H1 (cell line): Measurements from ENCODE around the gene LENG9. TPM values are rescaled to one million over a fixed set of nuclear protein-coding genes. Genes with fewer than 3 reads are reported as not detected.

Experiments
- CTCF ChIA-PET: fragments of 300-600 bp; sonication (Branson Sonifier 250); formaldehyde crosslinking; loops from one replicate; lab custom pipeline; 2021; ENCODE audit not compliant: partially characterized antibody; lab: Charles Lee
- POLR2A ChIA-PET: fragments of 300-600 bp; sonication (Branson Sonifier 250); formaldehyde crosslinking; loops from one replicate; lab custom pipeline; 2021; ENCODE audit warnings: inconsistent platforms; ENCODE audit not compliant: partially characterized antibody; lab: Charles Lee
- DNase-seq, 2 experiments: peaks; one replicate each; pipeline versions ENCODE4 v3.0.0 to v3.0.0-alpha.2; 2010 to 2022; ENCODE audit warnings: low spot score in 2 of 2, low read depth in 1 of 2, mixed read lengths in 1 of 2
- FAIRE-seq: peaks from 2 replicates; lab custom pipeline; 2011; peaks lifted over from hg19 to GRCh38; lab: Jason Lieb, UNC
- H2AFZ ChIP-seq: 2 replicates; pipeline ENCODE4 v1.8.1; 2012; ENCODE audit warnings: low read length, inconsistent platforms
- H2AK5ac ChIP-seq: 2 replicates; pipeline ENCODE4 v1.6.1; 2013; ENCODE audit warnings: low read depth, low read length
- H2BK120ac ChIP-seq: replicated peaks from 2 replicates; pipeline ENCODE3; 2013; ENCODE audit warnings: low read depth, low read length, inconsistent platforms
- H2BK12ac ChIP-seq: 2 replicates; pipeline ENCODE4 v1.6.1; 2013; ENCODE audit warnings: low read depth, low read length
- H2BK15ac ChIP-seq: 2 replicates; pipeline ENCODE4 v1.6.1; 2013; ENCODE audit warnings: low read length
- H2BK20ac ChIP-seq: 2 replicates; pipeline ENCODE4 v1.6.1; 2013; ENCODE audit warnings: low read length
- H2BK5ac ChIP-seq: 2 replicates; pipeline ENCODE4 v1.6.1; 2013; ENCODE audit warnings: low read depth, low read length
- H3K14ac ChIP-seq: 2 replicates; pipeline ENCODE4 v1.6.1; 2013; ENCODE audit warnings: inconsistent platforms; ENCODE audit not compliant: insufficient read length
- H3K18ac ChIP-seq: 2 replicates; pipeline ENCODE4 v1.6.1; 2013; ENCODE audit warnings: low read length; ENCODE audit errors: extremely low read depth
- H3K23ac ChIP-seq: 2 replicates; pipeline ENCODE4 v1.6.1; 2013; ENCODE audit warnings: inconsistent platforms; ENCODE audit not compliant: insufficient read length
- H3K23me2 ChIP-seq: 2 replicates; pipeline ENCODE4 v1.6.1; 2013; ENCODE audit warnings: low read depth, low read length
- H3K27ac ChIP-seq: 2 replicates; pipeline ENCODE4 v1.6.1; 2011; ENCODE audit warnings: low read depth, low read length, inconsistent platforms
- H3K27me3 ChIP-seq, 4 experiments: replicated peaks in 1 of 4; 1 replicate in 1 of 4; 2 replicates in 3 of 4; pipeline versions ENCODE4 v1.6.1 to v1.8.1; 2011 to 2013; ENCODE audit warnings: low read length in 3 of 4, mild to moderate bottlenecking in 3 of 4, inconsistent platforms in 2 of 4, mixed read lengths in 2 of 4, moderate library complexity in 1 of 4; ENCODE audit not compliant: control insufficient read depth in 3 of 4, insufficient read depth in 3 of 4; ENCODE audit errors: extremely low read depth in 1 of 4
- H3K36me3 ChIP-seq, 4 experiments: 2 replicates each; pipeline versions ENCODE4 v1.6.1 to v1.8.1; 2011 to 2013; ENCODE audit warnings: mild to moderate bottlenecking in 4 of 4, low read length in 3 of 4, moderate library complexity in 2 of 4, control low read depth in 1 of 4, inconsistent platforms in 1 of 4; ENCODE audit not compliant: insufficient read depth in 4 of 4, control insufficient read depth in 2 of 4
- H3K4ac ChIP-seq: replicated peaks from 2 replicates; pipeline ENCODE3; 2013; ENCODE audit warnings: low read length, low read depth, mixed read lengths, inconsistent platforms; ENCODE audit not compliant: insufficient read length
- H3K4me1 ChIP-seq, 4 experiments: replicated peaks in 1 of 4; 1 replicate in 1 of 4; 2 replicates in 3 of 4; pipeline versions ENCODE4 v1.6.1 to v1.8.1; 2011 to 2013; ENCODE audit warnings: low read length in 3 of 4, inconsistent platforms in 2 of 4, mixed read lengths in 1 of 4; ENCODE audit not compliant: insufficient read depth in 4 of 4, control insufficient read depth in 3 of 4
- H3K4me2 ChIP-seq, 2 experiments: 2 replicates each; pipeline versions ENCODE4 v1.6.1 to v1.8.1; 2011 to 2013; ENCODE audit warnings: low read depth in 2 of 2, low read length in 2 of 2, control low read depth in 1 of 2, inconsistent platforms in 1 of 2, mild to moderate bottlenecking in 1 of 2; ENCODE audit not compliant: insufficient read depth in 1 of 2
- H3K4me3 ChIP-seq, 4 experiments: fragments of 200-600, 300-600 bp in 1 of 4; sonication (generic), shearing (Covaris generic), sonication (Bioruptor Twin) in 1 of 4; 2 replicates each; pipeline versions ENCODE4 v1.5.1 to v1.8.1; 2011 to 2016; ENCODE audit warnings: low read length in 4 of 4, low read depth in 3 of 4, control low read depth in 2 of 4, inconsistent platforms in 2 of 4, mild to moderate bottlenecking in 2 of 4, mixed read lengths in 1 of 4, moderate library complexity in 1 of 4; ENCODE audit not compliant: insufficient read depth in 2 of 4; ENCODE audit errors: extremely low read depth in 1 of 4
- H3K56ac ChIP-seq: replicated peaks from 2 replicates; pipeline ENCODE3; 2013; ENCODE audit warnings: low read depth, mild to moderate bottlenecking, mixed read lengths, low read length, inconsistent platforms; ENCODE audit not compliant: insufficient read length
- H3K79me1 ChIP-seq: 2 replicates; pipeline ENCODE4 v1.6.1; 2013; ENCODE audit warnings: low read depth, low read length, control low read depth
- H3K79me2 ChIP-seq, 2 experiments: 2 replicates each; pipeline versions ENCODE4 v1.6.1 to v1.8.1; 2012 to 2013; ENCODE audit warnings: low read length in 2 of 2, mild to moderate bottlenecking in 2 of 2, inconsistent platforms in 1 of 2; ENCODE audit not compliant: insufficient read depth in 2 of 2, control insufficient read depth in 1 of 2
- H3K9ac ChIP-seq, 4 experiments: replicated peaks in 1 of 4; 1 replicate in 1 of 4; 2 replicates in 3 of 4; pipeline versions ENCODE4 v1.6.1 to v1.8.1; 2011 to 2013; ENCODE audit warnings: low read depth in 3 of 4, low read length in 3 of 4, control low read depth in 2 of 4, mild to moderate bottlenecking in 2 of 4, moderate library complexity in 2 of 4, inconsistent platforms in 1 of 4; ENCODE audit errors: extremely low read depth in 1 of 4
- H3K9me3 ChIP-seq, 2 experiments: 2 replicates each; pipeline versions ENCODE4 v1.6.1 to v1.8.1; 2012 to 2013; ENCODE audit warnings: mild to moderate bottlenecking in 2 of 2, moderate library complexity in 2 of 2, control low read depth in 1 of 2, inconsistent platforms in 1 of 2, low read depth in 1 of 2, low read length in 1 of 2, mixed read lengths in 1 of 2; ENCODE audit not compliant: insufficient read depth in 2 of 2
- H4K20me1 ChIP-seq, 2 experiments: replicated peaks in 1 of 2; 2 replicates each; pipeline versions ENCODE3 to v1.8.1; 2011 to 2013; ENCODE audit warnings: inconsistent platforms in 2 of 2, low read length in 2 of 2, mild to moderate bottlenecking in 1 of 2; ENCODE audit not compliant: insufficient read depth in 2 of 2, control insufficient read depth in 1 of 2
- H4K5ac ChIP-seq: 2 replicates; pipeline ENCODE4 v1.6.1; 2013; ENCODE audit warnings: low read length, low read depth, mixed read lengths, inconsistent platforms; ENCODE audit not compliant: insufficient read length
- H4K8ac ChIP-seq: 2 replicates; pipeline ENCODE4 v1.8.0; 2013; ENCODE audit warnings: mild to moderate bottlenecking, moderate library complexity, low read length, inconsistent platforms; ENCODE audit not compliant: insufficient read depth; ENCODE audit errors: extremely low read depth
- H4K91ac ChIP-seq: replicated peaks from 2 replicates; pipeline ENCODE3; 2013; ENCODE audit warnings: low read length, mixed read lengths, inconsistent platforms; ENCODE audit not compliant: insufficient read length
- ASH2L ChIP-seq: fragments of 200-600, 300-600 bp; sonication (generic); IDR thresholded peaks from one replicate; pipeline ENCODE4 v1.7.1; 2017; ENCODE audit warnings: low read length
- CBX8 ChIP-seq: fragments of 300-800, 300-1000 bp; sonication (generic); IDR thresholded peaks from 2 replicates; pipeline ENCODE4 v1.7.1; 2016; ENCODE audit warnings: low read depth, low read length, borderline replicate concordance
- CEBPB ChIP-seq: IDR thresholded peaks from 2 replicates; pipeline ENCODE4 v1.6.1; 2012; ENCODE audit warnings: low read depth, low read length
- CTBP2 ChIP-seq: IDR thresholded peaks from 2 replicates; pipeline ENCODE4 v1.7.0; 2011; ENCODE audit warnings: borderline replicate concordance, mild to moderate bottlenecking, moderate library complexity, mixed read lengths, low read length; ENCODE audit not compliant: insufficient read depth, insufficient read length
- MAFK ChIP-seq: IDR thresholded peaks from 2 replicates; pipeline ENCODE4 v1.6.1; 2012; ENCODE audit warnings: low read depth, mild to moderate bottlenecking, improper control_type of control experiment, low read length
- RNF2 ChIP-seq: fragments of 200-900, 300-1000 bp; sonication (generic); IDR thresholded peaks from 2 replicates; pipeline ENCODE4 v1.7.1; 2016; ENCODE audit warnings: borderline replicate concordance, low read depth, mild to moderate bottlenecking, antibody characterized with exemption, low read length; ENCODE audit not compliant: poor library complexity, severe bottlenecking; ENCODE audit errors: missing control alignments
- SIN3A ChIP-seq, 2 experiments: IDR thresholded peaks in 1 of 2; conservative IDR thresholded peaks in 1 of 2; 2 replicates each; pipeline ENCODE4 v1.6.1; 2011 to 2012; ENCODE audit warnings: low read length in 2 of 2, improper control_type of control experiment in 1 of 2, low read depth in 1 of 2, mild to moderate bottlenecking in 1 of 2
- SIX5 ChIP-seq: IDR thresholded peaks from 2 replicates; pipeline ENCODE4 v1.6.1; 2011; ENCODE audit warnings: mild to moderate bottlenecking, low read depth, low read length
- SP2 ChIP-seq: IDR thresholded peaks from 2 replicates; pipeline ENCODE4 v1.6.1; 2012; ENCODE audit warnings: mild to moderate bottlenecking, low read length, inconsistent platforms
- WGBS, 2 experiments: shearing (Covaris generic) in 1 of 2; methylation state at CpG; one replicate each; pipeline versions ENCODE4 v1.1.6 to v1.1.7; 2013 to 2015; ENCODE audit warnings: low lambda C conversion rate in 2 of 2, mixed read lengths in 2 of 2, inconsistent platforms in 1 of 2, low coverage in 1 of 2, missing lambda C conversion rate in 1 of 2; ENCODE audit not compliant: insufficient replicate concordance in 2 of 2, insufficient coverage in 1 of 2, insufficient read length in 1 of 2; ENCODE audit errors: extremely low coverage in 1 of 2, missing lambda C conversion rate in 1 of 2; 5-methylcytosine and 5-hydroxymethylcytosine counted together
- polyA plus RNA-seq, 7 experiments: library from polyadenylated mRNA; depleted of rRNA in 3 of 7; stranded (reverse) in 5 of 7; unstranded in 2 of 7; fragments of >200 nt in 5 of 7; fragments of 200-250 nt in 2 of 7; gene quantifications; 1 replicate in 5 of 7; 2 replicates in 1 of 7; 4 replicates in 1 of 7; pipeline versions ENCODE4 v1.2.1 to v1.2.3, GENCODE V29; 2011 to 2013; ENCODE audit warnings: missing spikeins in 2 of 7, mixed read lengths in 2 of 7
- total RNA-seq: library from RNA; stranded (reverse); fragmentation: NEBNext Ultra II Directional; extraction: Animal tissue kit (Norgen Biotek cat#: 25700); gene quantifications from 2 replicates; pipeline ENCODE4 v1.2.1, GENCODE V29; 2021

Gene LENG9
- total and polyA plus RNA-seq, 2 of the 8 experiments (the other 6 are each of a cell fraction or from before 2014, with no cell fraction given) = 1.6 to 3.9 TPM

- ChIA-PET CTCF (interaction anchor here (1.2 kb wide), 1 partner anchor 10 kb away, joined by 3 read pairs; no protein-coding TSS in a partner anchor), POLR2A (interaction anchor here (1.6 to 10.3 kb wide), 3 partner anchors 8 to 30 kb away, joined by 3 to 129 read pairs (median 29); partner anchors contain the start of gene LENG9)
- DNase-seq (no peak), FAIRE-seq (no peak)
- WGBS, 2 experiments = 95% methylated on average over 10 of the region's 11 CpGs; no CpG with 5 or more reads in 1 of the 2 experiments
- Histone ChIP-seq H4K91ac (no peak overlapping the region), H3K14ac (no peak overlapping the region), H2AFZ (no peak overlapping the region), H2BK12ac (no peak overlapping the region), H3K4me2 (no peak overlapping the region), H3K23me2 (peaks cover 6% of the 10 kb centered on the region; the same call in 1 of the 2 replicates), H3K18ac (no peak overlapping the region), H2BK20ac (no peak overlapping the region), H3K27me3 (no peaks in the 10 kb centered on the region), H3K9ac (no peak overlapping the region), H3K4me3 (no peak overlapping the region), H2AK5ac (no peak overlapping the region), H3K27ac (no peak overlapping the region), H3K4me1 (peaks cover 0 to 1% (median 0%) of the 10 kb centered on the region in 4 experiments; a peak in 3 of 7 replicates), H4K5ac (no peak overlapping the region), H2BK120ac (no peak overlapping the region), H3K56ac (no peak overlapping the region), H3K4ac (no peak overlapping the region), H3K9me3 (no peaks in the 10 kb centered on the region), H3K79me1 (peaks cover 18% of the 10 kb centered on the region), H4K8ac (no peak overlapping the region), H3K79me2 (peaks cover 16 to 48% of the 10 kb centered on the region in 2 experiments), H3K36me3 (peaks cover 38 to 54% (median 53%) of the 10 kb centered on the region in 4 experiments), H2BK15ac (no peak overlapping the region), H3K23ac (no peak overlapping the region), H2BK5ac (no peak overlapping the region), H4K20me1 (peaks cover 18 to 48% of the 10 kb centered on the region in 2 experiments)
- no peak for TF ChIP-seq SP2
- no peak for TF ChIP-seq SIX5
- no peak for TF ChIP-seq CBX8
- no peak for TF ChIP-seq RNF2
- TF ChIP-seq CTBP2 = no peak
- no peak for TF ChIP-seq MAFK
- no peak for TF ChIP-seq SIN3A (conservative IDR thresholded peaks at IDR 0.05 in 1 of 2, IDR thresholded peaks at IDR 0.05 in 1 of 2; ENCODE audit: low read depth in 1 of 2, low read length in 2 of 2)
- no peak for TF ChIP-seq ASH2L
- no peak for TF ChIP-seq CEBPB
These were observed 11.0 kb downstream of the LENG9 start for GRCh38 chr19:54452626-54453025.
